HG03139 (cell line): ENCODE data around the gene UBE2C.
A peak's percentile ranks its signal among the peaks of the same experiment; 100 is the strongest.

ENCODE experiments used
- ATAC-seq: cut with Tn5 transposase; IDR thresholded peaks from one replicate; pipeline ENCODE4 v1.9.1; 2021; ENCODE audit not compliant: unreplicated experiment

UBE2C gene

GRCh38 chr20:45857114-45857881 lies 44.9 kb downstream of the UBE2C start, which contains the start of the genes ACOT8 and ZSWIM3:
TSS of gene ACOT8 (minus strand) at chr20:45857392. CDS start at chr20:45857315, 77 bp downstream.
TSS of gene ZSWIM3 (plus strand) at chr20:45857614. CDS start at chr20:45857826, 212 bp downstream.
- ATAC-seq: peak; percentile 88

- peak; percentile 28 for ATAC-seq
These were observed 45.4 kb downstream of the UBE2C start for GRCh38 chr20:45857882-45858216.

GRCh38 chr20:45859916-45860315 lies 47.5 kb downstream of the UBE2C start:
- no peak for ATAC-seq

- no peak for ATAC-seq
These were observed 48.2 kb downstream of the UBE2C start for GRCh38 chr20:45860560-45861220.

GRCh38 chr20:45861221-45862075 lies 49.0 kb downstream of the UBE2C start:
- ATAC-seq: no peak

GRCh38 chr20:45863543-45864470 lies 51.4 kb downstream of the UBE2C start:
- no peak for ATAC-seq

GRCh38 chr20:45866454-45866853 lies 54.0 kb downstream of the UBE2C start:
- no peak for ATAC-seq
